Lower leg skin (tissue), 3 donors: Measurements from ENCODE around the gene PLCB1.

ENCODE experiments used
- CTCF ChIP-seq, 3 donors: fragments of 450-650 bp; IDR thresholded peaks; one replicate each; pipeline ENCODE4 v1.5.1; 2016; ENCODE audit warnings: antibody characterized with exemption in 3 of 3, mild to moderate bottlenecking in 3 of 3, moderate library complexity in 2 of 3
- POLR2A ChIP-seq, 2 donors: fragments of 450-650 bp; IDR thresholded peaks; one replicate each; pipeline ENCODE4 v1.6.1; 2016 to 2017; ENCODE audit warnings: antibody characterized with exemption in 2 of 2, mild to moderate bottlenecking in 1 of 2, moderate library complexity in 1 of 2

GRCh38 chr20:8317448-8317847, 185.4 kb downstream of the PLCB1 start:
- no peak for TF ChIP-seq POLR2A (IDR thresholded peaks at IDR 0.05)
- no peak for TF ChIP-seq CTCF (IDR thresholded peaks at IDR 0.05)
